SK-N-SH (cell line): Measurements from ENCODE around the gene ASMTL. TPM values are rescaled to one million over a fixed set of nuclear protein-coding genes. Genes with fewer than 3 reads are reported as not detected.

ENCODE experiments used
- CTCF ChIA-PET: fragments of 300-600, 350-600 bp; formaldehyde crosslinking; extraction: SDS; loops from one replicate; lab custom pipeline; 2021; lab: Yijun Ruan, JAX
- POLR2A ChIA-PET: fragments of 350-600 bp; sonication (Branson Sonifier 250); formaldehyde crosslinking; extraction: SDS; loops from one replicate; lab custom pipeline; 2020; ENCODE audit warnings: antibody characterized with exemption, inconsistent platforms; lab: Yijun Ruan, JAX
- DNase-seq: peaks from one replicate; pipeline ENCODE4 v3.0.0; 2012
- H2AFZ ChIP-seq: fragments of 200-600 bp; sonication (generic); 2 replicates; pipeline ENCODE4 v1.8.1; 2016; ENCODE audit warnings: antibody characterized with exemption, mild to moderate bottlenecking, low read depth
- H3F3A ChIP-seq: fragments of 200-600 bp; sonication (generic); replicated peaks from 2 replicates; pipeline ENCODE3; 2016; ENCODE audit warnings: antibody characterized with exemption, mild to moderate bottlenecking; ENCODE audit not compliant: insufficient read depth
- H3K27ac ChIP-seq, 2 experiments: fragments of 200-500 bp in 1 of 2; fragments of 200-600 bp in 1 of 2; sonication (Bioruptor generic) in 1 of 2; sonication (generic), shearing (Covaris generic) in 1 of 2; 2 replicates each; pipeline versions ENCODE4 v1.5.1 to v1.6.1; 2014 to 2016; ENCODE audit warnings: low read depth in 2 of 2, inconsistent platforms in 1 of 2, low read length in 1 of 2, mild to moderate bottlenecking in 1 of 2, mixed read lengths in 1 of 2
- H3K27me3 ChIP-seq: fragments of 200-600 bp; sonication (generic), shearing (Covaris generic); 2 replicates; pipeline ENCODE4 v1.6.1; 2016; ENCODE audit warnings: mixed run types; ENCODE audit not compliant: insufficient read depth
- H3K36me3 ChIP-seq, 2 experiments: fragments of 200-500 bp in 1 of 2; fragments of 200-600 bp in 1 of 2; sonication (Bioruptor generic) in 1 of 2; sonication (generic) in 1 of 2; replicated peaks in 1 of 2; 2 replicates each; pipeline versions ENCODE3 to v1.5.1; 2014 to 2016; ENCODE audit warnings: low read length in 1 of 2, mild to moderate bottlenecking in 1 of 2; ENCODE audit not compliant: insufficient read depth in 2 of 2, control insufficient read depth in 1 of 2
- H3K4me1 ChIP-seq, 2 experiments: fragments of 200-500 bp in 1 of 2; fragments of 200-600 bp in 1 of 2; sonication (Bioruptor generic) in 1 of 2; sonication (generic), shearing (Covaris generic) in 1 of 2; 2 replicates each; pipeline versions ENCODE4 v1.5.1 to v1.6.1; 2014 to 2016; ENCODE audit warnings: low read depth in 1 of 2, low read length in 1 of 2, mixed run types in 1 of 2; ENCODE audit not compliant: insufficient read depth in 2 of 2, control insufficient read depth in 1 of 2
- H3K4me2 ChIP-seq: fragments of 200-600 bp; sonication (generic), shearing (Covaris generic); 2 replicates; pipeline ENCODE4 v1.6.1; 2017; ENCODE audit warnings: mixed run types
- H3K4me3 ChIP-seq, 2 experiments: fragments of 200-500 bp in 1 of 2; fragments of 200-600 bp in 1 of 2; sonication (Bioruptor generic) in 1 of 2; sonication (generic), shearing (Covaris generic) in 1 of 2; 2 replicates each; pipeline versions ENCODE4 v1.5.1 to v1.8.1; 2014 to 2016; ENCODE audit warnings: low read depth in 2 of 2, inconsistent platforms in 1 of 2, low read length in 1 of 2, mild to moderate bottlenecking in 1 of 2, mixed read lengths in 1 of 2, moderate library complexity in 1 of 2
- H3K79me2 ChIP-seq: fragments of 200-600 bp; sonication (generic); 2 replicates; pipeline ENCODE4 v1.8.1; 2017; ENCODE audit warnings: mild to moderate bottlenecking; ENCODE audit not compliant: insufficient read depth
- H3K9ac ChIP-seq: fragments of 200-600 bp; sonication (generic); 2 replicates; pipeline ENCODE4 v1.6.1; 2017; ENCODE audit warnings: mixed run types
- H3K9me2 ChIP-seq: fragments of 200-600 bp; sonication (generic); 2 replicates; pipeline ENCODE4 v1.6.1; 2017; ENCODE audit warnings: mixed run types
- H3K9me3 ChIP-seq: fragments of 200-600 bp; sonication (generic); 2 replicates; pipeline ENCODE4 v1.6.1; 2017; ENCODE audit warnings: mixed run types, mild to moderate bottlenecking, moderate library complexity
- H4K20me1 ChIP-seq: fragments of 200-600 bp; sonication (generic); 2 replicates; pipeline ENCODE4 v1.6.1; 2017; ENCODE audit warnings: mild to moderate bottlenecking, mixed run types; ENCODE audit not compliant: insufficient read depth
- FOXM1 ChIP-seq: IDR thresholded peaks from 2 replicates; pipeline ENCODE4 v1.4.0; 2012; ENCODE audit warnings: low read depth, mild to moderate bottlenecking
- MEF2A ChIP-seq: IDR thresholded peaks from 2 replicates; pipeline ENCODE4 v1.4.0; 2012; ENCODE audit warnings: low read depth, borderline replicate concordance
- NFIC ChIP-seq: IDR thresholded peaks from 2 replicates; pipeline ENCODE4 v1.4.0; 2012; ENCODE audit warnings: borderline replicate concordance
- NRF1 ChIP-seq: IDR thresholded peaks from 2 replicates; pipeline ENCODE4 v1.6.1; 2012; ENCODE audit warnings: low read depth, mild to moderate bottlenecking, low read length
- RCOR1 ChIP-seq: fragments of 150-350 bp; IDR thresholded peaks from 2 replicates; pipeline ENCODE4 v1.6.1; 2017; ENCODE audit warnings: antibody characterized with exemption, low read length
- RXRA ChIP-seq: IDR thresholded peaks from 2 replicates; pipeline ENCODE4 v1.4.0; 2012; ENCODE audit warnings: low read depth, mild to moderate bottlenecking, borderline replicate concordance
- SIN3A ChIP-seq: IDR thresholded peaks from 2 replicates; pipeline ENCODE4 v1.6.1; 2012; ENCODE audit warnings: low read depth, mild to moderate bottlenecking, low read length, moderate library complexity, borderline replicate concordance
- TCF12 ChIP-seq: IDR thresholded peaks from 2 replicates; pipeline ENCODE4 v1.4.0; 2012
- ZBTB33 ChIP-seq: IDR thresholded peaks from 2 replicates; pipeline ENCODE4 v1.4.0; 2012; ENCODE audit warnings: low read depth, borderline replicate concordance
- WGBS: methylation state at CpG from one replicate; pipeline ENCODE4 v1.1.6; 2017; ENCODE audit warnings: low lambda C conversion rate; 5-methylcytosine and 5-hydroxymethylcytosine counted together
- polyA plus RNA-seq, 3 experiments: library from polyadenylated mRNA; depleted of rRNA; stranded (reverse); fragments of >200 nt; gene quantifications; 2 replicates each; pipeline ENCODE4 v1.2.3, GENCODE V29; 2012
- TF ChIP-seq, protein P1 (sequence below): fragments of 150-350 bp; IDR thresholded peaks from 2 replicates; pipeline ENCODE4 v1.6.1; 2016; ENCODE audit warnings: mild to moderate bottlenecking, low read depth, low read length
- TF ChIP-seq, protein P2 (sequence below): IDR thresholded peaks from 2 replicates; pipeline ENCODE4 v1.4.0; 2012; ENCODE audit warnings: low read depth
- TF ChIP-seq, protein P3 (sequence below): fragments of 150-350 bp; IDR thresholded peaks from 2 replicates; pipeline ENCODE4 v1.6.1; 2017; ENCODE audit warnings: antibody characterized with exemption, low read length, low read depth, borderline replicate concordance
- TF ChIP-seq, protein P4 (sequence below): fragments of 200-600 bp; sonication (generic); IDR thresholded peaks from 2 replicates; pipeline ENCODE4 v1.6.1; 2017; ENCODE audit warnings: antibody characterized with exemption, mild to moderate bottlenecking, moderate library complexity

The ASMTL gene
- polyA plus RNA-seq, 1 of the 3 experiments (the other 2 are of a cell fraction) = 37.7 TPM

DNA sequence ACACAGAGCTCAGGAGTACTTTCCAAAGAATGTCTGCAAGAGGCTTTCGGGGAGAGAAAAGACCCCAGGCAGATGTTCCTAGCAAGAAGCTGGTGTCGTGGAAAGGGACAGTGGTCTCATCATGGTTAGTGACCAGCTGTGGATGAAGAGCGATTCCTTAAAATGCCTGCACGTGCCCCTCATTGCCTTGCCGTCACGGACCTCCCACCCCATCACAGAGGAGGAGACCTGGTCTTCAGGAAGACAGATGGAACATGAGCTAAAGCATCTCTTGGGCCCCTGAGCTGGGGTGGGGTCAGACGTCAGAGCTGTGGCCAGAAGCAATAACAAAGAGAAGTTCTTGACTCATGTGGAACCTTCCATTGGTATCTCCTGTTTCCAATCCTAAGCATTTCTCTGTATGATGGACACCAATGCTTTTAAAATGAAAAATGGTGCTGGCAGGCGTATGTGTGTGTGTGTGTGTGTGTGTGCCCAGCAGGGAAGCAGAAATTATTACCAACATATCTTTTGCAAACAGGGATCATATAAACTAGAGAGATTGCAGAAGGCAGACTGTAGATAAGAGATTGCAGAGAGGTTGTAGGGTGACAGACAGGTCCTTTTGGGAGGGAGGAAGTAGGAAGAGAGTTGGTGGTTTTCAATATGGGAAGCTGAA, 25.2 kb upstream of the ASMTL start:
- no peak overlapping the region for H3K4me3 ChIP-seq
- H3K9me3 ChIP-seq = no peaks in the 10 kb centered on the region
- 44% methylated on average over 8 of the region's 8 CpGs for WGBS
- no peak overlapping the region for H2AFZ ChIP-seq
- H3K4me2 ChIP-seq = no peak overlapping the region
- H3F3A ChIP-seq = no peaks in the 10 kb centered on the region
- no peaks in the 10 kb centered on the region for H3K27me3 ChIP-seq
- POLR2A ChIA-PET = no interaction called here
- H4K20me1 ChIP-seq = no peaks in the 10 kb centered on the region
- H3K27ac ChIP-seq = no peak overlapping the region
- H3K4me1 ChIP-seq = no peaks in the 10 kb centered on the region
- DNase-seq = no peak
- no peaks in the 10 kb centered on the region for H3K36me3 ChIP-seq
- no peak overlapping the region for H3K9ac ChIP-seq
- CTCF ChIA-PET = no interaction called here
- no peaks in the 10 kb centered on the region for H3K79me2 ChIP-seq
- H3K9me2 ChIP-seq = no peaks in the 10 kb centered on the region
- TF ChIP-seq MEF2A = no peak

DNA sequence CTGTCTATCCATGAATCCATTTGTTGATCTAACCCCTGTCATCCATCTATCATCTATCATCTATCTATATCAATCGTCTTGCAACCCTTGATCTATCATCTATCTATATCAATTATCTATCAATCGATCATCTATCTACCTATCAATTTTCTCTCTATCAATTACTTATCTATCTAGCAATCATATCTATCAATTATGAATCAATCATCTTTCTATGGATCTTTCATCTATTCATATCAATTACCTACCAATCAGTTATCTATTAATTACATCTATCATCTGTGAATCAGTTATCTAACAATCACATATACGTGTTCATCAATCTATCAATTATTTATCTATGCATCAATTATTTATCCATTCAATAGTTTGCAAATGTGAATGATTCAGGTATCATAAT, 24.5 kb upstream of the ASMTL start:
- CTCF ChIA-PET = no interaction called here
- TF ChIP-seq ZBTB33 = no peak
- no peak for TF ChIP-seq NFIC
- TF ChIP-seq, protein P1, sequence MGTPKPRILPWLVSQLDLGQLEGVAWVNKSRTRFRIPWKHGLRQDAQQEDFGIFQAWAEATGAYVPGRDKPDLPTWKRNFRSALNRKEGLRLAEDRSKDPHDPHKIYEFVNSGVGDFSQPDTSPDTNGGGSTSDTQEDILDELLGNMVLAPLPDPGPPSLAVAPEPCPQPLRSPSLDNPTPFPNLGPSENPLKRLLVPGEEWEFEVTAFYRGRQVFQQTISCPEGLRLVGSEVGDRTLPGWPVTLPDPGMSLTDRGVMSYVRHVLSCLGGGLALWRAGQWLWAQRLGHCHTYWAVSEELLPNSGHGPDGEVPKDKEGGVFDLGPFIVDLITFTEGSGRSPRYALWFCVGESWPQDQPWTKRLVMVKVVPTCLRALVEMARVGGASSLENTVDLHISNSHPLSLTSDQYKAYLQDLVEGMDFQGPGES = no peak
- TF ChIP-seq, protein P2, sequence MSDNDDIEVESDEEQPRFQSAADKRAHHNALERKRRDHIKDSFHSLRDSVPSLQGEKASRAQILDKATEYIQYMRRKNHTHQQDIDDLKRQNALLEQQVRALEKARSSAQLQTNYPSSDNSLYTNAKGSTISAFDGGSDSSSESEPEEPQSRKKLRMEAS = no peak
- TF ChIP-seq, protein P3, sequence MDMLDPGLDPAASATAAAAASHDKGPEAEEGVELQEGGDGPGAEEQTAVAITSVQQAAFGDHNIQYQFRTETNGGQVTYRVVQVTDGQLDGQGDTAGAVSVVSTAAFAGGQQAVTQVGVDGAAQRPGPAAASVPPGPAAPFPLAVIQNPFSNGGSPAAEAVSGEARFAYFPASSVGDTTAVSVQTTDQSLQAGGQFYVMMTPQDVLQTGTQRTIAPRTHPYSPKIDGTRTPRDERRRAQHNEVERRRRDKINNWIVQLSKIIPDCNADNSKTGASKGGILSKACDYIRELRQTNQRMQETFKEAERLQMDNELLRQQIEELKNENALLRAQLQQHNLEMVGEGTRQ = no peak
- TF ChIP-seq, protein P4, sequence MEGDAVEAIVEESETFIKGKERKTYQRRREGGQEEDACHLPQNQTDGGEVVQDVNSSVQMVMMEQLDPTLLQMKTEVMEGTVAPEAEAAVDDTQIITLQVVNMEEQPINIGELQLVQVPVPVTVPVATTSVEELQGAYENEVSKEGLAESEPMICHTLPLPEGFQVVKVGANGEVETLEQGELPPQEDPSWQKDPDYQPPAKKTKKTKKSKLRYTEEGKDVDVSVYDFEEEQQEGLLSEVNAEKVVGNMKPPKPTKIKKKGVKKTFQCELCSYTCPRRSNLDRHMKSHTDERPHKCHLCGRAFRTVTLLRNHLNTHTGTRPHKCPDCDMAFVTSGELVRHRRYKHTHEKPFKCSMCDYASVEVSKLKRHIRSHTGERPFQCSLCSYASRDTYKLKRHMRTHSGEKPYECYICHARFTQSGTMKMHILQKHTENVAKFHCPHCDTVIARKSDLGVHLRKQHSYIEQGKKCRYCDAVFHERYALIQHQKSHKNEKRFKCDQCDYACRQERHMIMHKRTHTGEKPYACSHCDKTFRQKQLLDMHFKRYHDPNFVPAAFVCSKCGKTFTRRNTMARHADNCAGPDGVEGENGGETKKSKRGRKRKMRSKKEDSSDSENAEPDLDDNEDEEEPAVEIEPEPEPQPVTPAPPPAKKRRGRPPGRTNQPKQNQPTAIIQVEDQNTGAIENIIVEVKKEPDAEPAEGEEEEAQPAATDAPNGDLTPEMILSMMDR = no peak
- TF ChIP-seq SIN3A = no peak
- TF ChIP-seq RCOR1 = no peak
- TF ChIP-seq NRF1 = no peak
- no peak for TF ChIP-seq TCF12
- no peak for TF ChIP-seq RXRA
- no peak for TF ChIP-seq FOXM1
- Histone ChIP-seq H2AFZ (no peak overlapping the region), H4K20me1 (no peaks in the 10 kb centered on the region), H3K4me2 (no peak overlapping the region), H3K9me2 (no peaks in the 10 kb centered on the region), H3K9ac (no peak overlapping the region), H3K36me3 (no peaks in the 10 kb centered on the region), H3K4me3 (no peak overlapping the region), H3K79me2 (no peaks in the 10 kb centered on the region), H3K27me3 (no peaks in the 10 kb centered on the region), H3K27ac (no peak overlapping the region), H3K9me3 (no peaks in the 10 kb centered on the region), H3K4me1 (no peaks in the 10 kb centered on the region), H3F3A (no peaks in the 10 kb centered on the region)
- POLR2A ChIA-PET = no interaction called here
- no peak for DNase-seq
- 8% methylated on average over 3 of the region's 3 CpGs for WGBS
